ENCODE measurements around the gene LNPK. TPM values are rescaled to one million over a fixed set of nuclear protein-coding genes. Genes with fewer than 3 reads are reported as not detected.
A peak's percentile ranks its signal among the peaks of the same experiment; 100 is the strongest.
"Not testable (repeated sequence)": the region's sequence is repeated elsewhere in the genome, so short reads cannot be mapped to it uniquely, and the experiment has no call there.

Gene LNPK
- total RNA-seq, 8 experiments from 2014 or later: 12.4 to 51.7 (median 34.9) TPM

- in situ Hi-C loops (cut with MboI; ENCODE audit: low pct_unique_long_range_greater_than_20kb in 2 of 9, low sequenced_read_pairs in 9 of 9, unreplicated experiment in 9 of 9): no loop called here
- WGBS, 10 experiments: 12 to 100% (median 28%) methylated on average over 1 to 12 of the region's 14 CpGs
- peak; percentile 5 to 50 (median 41) for ATAC-seq (replicated peaks in 6 of 8)
Observed at GRCh38 chr2:176002688-176003210, 682 bp upstream of the LNPK start.

GRCh38 chr2:176001281-176001915 is 669 bp downstream of the LNPK start:
- peak; percentile 37 to 48 (median 44) for ATAC-seq (replicated peaks in 6 of 8)
- H3K4me3 ChIP-seq: peak overlapping the region; percentile 60 to 97 (median 80)
- WGBS, 10 experiments: 0 to 4% (median 0%) methylated on average over 2 to 15 of the region's 21 CpGs; no CpG with 5 or more reads in 2 of the 10 experiments
- H3K27ac ChIP-seq: peak overlapping the region; percentile 83 to 90
- in situ Hi-C loops (cut with MboI; ENCODE audit: low pct_unique_long_range_greater_than_20kb in 2 of 9, low sequenced_read_pairs in 9 of 9, unreplicated experiment in 9 of 9): no loop called here
- peaks cover 3 to 24% of the 10 kb centered on the region in 2 donors for H3K4me1 ChIP-seq (replicated peaks in 1 of 2)

More at GRCh38 chr2:176002688-176003210, 682 bp upstream of the LNPK start:
- peaks cover 3 to 24% of the 10 kb centered on the region in 2 donors for H3K4me1 ChIP-seq (replicated peaks in 1 of 2)
- H3K4me3 ChIP-seq: peak overlapping the region; percentile 60 to 97 (median 80)
- H3K27ac ChIP-seq: peak overlapping the region; percentile 18 to 90

- no peak overlapping the region for H3K27ac ChIP-seq
- no peak for ATAC-seq (replicated peaks in 6 of 8)
- in situ Hi-C loops (cut with MboI; ENCODE audit: low pct_unique_long_range_greater_than_20kb in 2 of 9, low sequenced_read_pairs in 9 of 9, unreplicated experiment in 9 of 9): no loop called here
- peaks cover 3 to 24% of the 10 kb centered on the region in 2 donors for H3K4me1 ChIP-seq (replicated peaks in 1 of 2)
- WGBS, 10 experiments: 47 to 100% (median 86%) methylated on average over 1 to 2 of the region's 2 CpGs; no CpG with 5 or more reads in 3 of the 10 experiments
- H3K4me3 ChIP-seq: no peak overlapping the region
Observed at GRCh38 chr2:175999283-175999819, 2.7 kb downstream of the LNPK start.

GRCh38 chr2:175990099-175990498 is 12.0 kb downstream of the LNPK start:
- no peak overlapping the region for H3K4me3 ChIP-seq
- no peak for ATAC-seq (replicated peaks in 6 of 8)
- no peak overlapping the region for H3K27ac ChIP-seq
- H3K4me1 ChIP-seq (replicated peaks in 1 of 2): no peaks in the 10 kb centered on the region
- in situ Hi-C loops (cut with MboI; ENCODE audit: low pct_unique_long_range_greater_than_20kb in 2 of 9, low sequenced_read_pairs in 9 of 9, unreplicated experiment in 9 of 9): no loop called here
- 100% methylated on average over 1 to 2 of the region's 2 CpGs; no CpG with 5 or more reads in 6 of the 10 experiments for WGBS, 10 experiments

- in situ Hi-C loops (cut with MboI; ENCODE audit: low pct_unique_long_range_greater_than_20kb in 2 of 9, low sequenced_read_pairs in 9 of 9, unreplicated experiment in 9 of 9); H3K27ac ChIP-seq; H3K4me1 ChIP-seq (replicated peaks in 1 of 2); H3K4me3 ChIP-seq; ATAC-seq (replicated peaks in 6 of 8): not testable (repeated sequence)
- 100% methylated on average over 1 of the region's 4 CpGs; no CpG with 5 or more reads in 9 of the 10 experiments for WGBS, 10 experiments
Observed at GRCh38 chr2:175987126-175987525, 14.9 kb downstream of the LNPK start.

GRCh38 chr2:175984846-175985245 is 17.2 kb downstream of the LNPK start:
- ATAC-seq (replicated peaks in 6 of 8): no peak
- Histone ChIP-seq H3K4me1 (replicated peaks in 1 of 2) (peaks cover 0 to 7% of the 10 kb centered on the region in 2 donors), H3K4me3 (no peak overlapping the region), H3K27ac (no peak overlapping the region)
- WGBS, 10 experiments: 55 to 100% (median 93%) methylated on average over 1 to 2 of the region's 2 CpGs; no CpG with 5 or more reads in 1 of the 10 experiments
- in situ Hi-C loops (cut with MboI; ENCODE audit: low pct_unique_long_range_greater_than_20kb in 2 of 9, low sequenced_read_pairs in 9 of 9, unreplicated experiment in 9 of 9): no loop called here

- H3K27ac ChIP-seq: no peak overlapping the region
- peaks cover 0 to 7% of the 10 kb centered on the region in 2 donors for H3K4me1 ChIP-seq (replicated peaks in 1 of 2)
- 50 to 100% (median 83%) methylated on average over 1 of the region's 1 CpG; no CpG with 5 or more reads in 1 of the 10 experiments for WGBS, 10 experiments
- no peak for ATAC-seq (replicated peaks in 6 of 8)
- no peak overlapping the region for H3K4me3 ChIP-seq
- in situ Hi-C loops (cut with MboI; ENCODE audit: low pct_unique_long_range_greater_than_20kb in 2 of 9, low sequenced_read_pairs in 9 of 9, unreplicated experiment in 9 of 9): no loop called here
Observed at GRCh38 chr2:175981551-175981950, 20.5 kb downstream of the LNPK start.

GRCh38 chr2:175976391-175977157 is 25.5 kb downstream of the LNPK start:
- Histone ChIP-seq H3K4me3 (no peak overlapping the region), H3K27ac (no peak overlapping the region), H3K4me1 (replicated peaks in 1 of 2) (no peaks in the 10 kb centered on the region)
- peak in 2 of 8 experiments; percentile 26 to 62 for ATAC-seq (replicated peaks in 6 of 8)
- 66 to 100% (median 93%) methylated on average over 1 to 2 of the region's 2 CpGs; no CpG with 5 or more reads in 2 of the 10 experiments for WGBS, 10 experiments
- in situ Hi-C loops (cut with MboI; ENCODE audit: low pct_unique_long_range_greater_than_20kb in 2 of 9, low sequenced_read_pairs in 9 of 9, unreplicated experiment in 9 of 9): no loop called here

GRCh38 chr2:175973373-175973772 is 28.7 kb downstream of the LNPK start:
- Histone ChIP-seq H3K27ac (no peak overlapping the region), H3K4me1 (replicated peaks in 1 of 2) (no peaks in the 10 kb centered on the region), H3K4me3 (no peak overlapping the region)
- in situ Hi-C loops (cut with MboI; ENCODE audit: low pct_unique_long_range_greater_than_20kb in 2 of 9, low sequenced_read_pairs in 9 of 9, unreplicated experiment in 9 of 9): no loop called here
- ATAC-seq (replicated peaks in 6 of 8): no peak
- 50 to 100% (median 95%) methylated on average over 1 of the region's 1 CpG; no CpG with 5 or more reads in 2 of the 10 experiments for WGBS, 10 experiments

- no peak overlapping the region for H3K4me3 ChIP-seq
- no peak overlapping the region for H3K27ac ChIP-seq
- ATAC-seq (replicated peaks in 6 of 8): no peak
- WGBS, 10 experiments: 92 to 100% (median 99%) methylated on average over 1 to 3 of the region's 3 CpGs
- no peaks in the 10 kb centered on the region for H3K4me1 ChIP-seq (replicated peaks in 1 of 2)
- in situ Hi-C loops (cut with MboI; ENCODE audit: low pct_unique_long_range_greater_than_20kb in 2 of 9, low sequenced_read_pairs in 9 of 9, unreplicated experiment in 9 of 9): no loop called here
Observed at GRCh38 chr2:175966839-175967238, 35.2 kb downstream of the LNPK start.

GRCh38 chr2:175965773-175966172 is 36.3 kb downstream of the LNPK start:
- in situ Hi-C loops (cut with MboI; ENCODE audit: low pct_unique_long_range_greater_than_20kb in 2 of 9, low sequenced_read_pairs in 9 of 9, unreplicated experiment in 9 of 9): no loop called here
- Histone ChIP-seq H3K4me3 (no peak overlapping the region), H3K27ac (no peak overlapping the region), H3K4me1 (replicated peaks in 1 of 2) (no peaks in the 10 kb centered on the region)
- ATAC-seq (replicated peaks in 6 of 8): no peak
- WGBS, 10 experiments: 83 to 100% (median 100%) methylated on average over 1 to 3 of the region's 3 CpGs; no CpG with 5 or more reads in 1 of the 10 experiments

- WGBS, 10 experiments: 85 to 100% (median 99%) methylated on average over 1 to 4 of the region's 4 CpGs
- Histone ChIP-seq H3K4me1 (replicated peaks in 1 of 2) (no peaks in the 10 kb centered on the region), H3K27ac (no peak overlapping the region), H3K4me3 (no peak overlapping the region)
- in situ Hi-C loops (cut with MboI; ENCODE audit: low pct_unique_long_range_greater_than_20kb in 2 of 9, low sequenced_read_pairs in 9 of 9, unreplicated experiment in 9 of 9): no loop called here
- no peak for ATAC-seq (replicated peaks in 6 of 8)
Observed at GRCh38 chr2:175964195-175964594, 37.9 kb downstream of the LNPK start.

GRCh38 chr2:175963171-175963570 is 38.9 kb downstream of the LNPK start:
- H3K4me1 ChIP-seq (replicated peaks in 1 of 2); H3K27ac ChIP-seq; in situ Hi-C loops (cut with MboI; ENCODE audit: low pct_unique_long_range_greater_than_20kb in 2 of 9, low sequenced_read_pairs in 9 of 9, unreplicated experiment in 9 of 9); ATAC-seq (replicated peaks in 6 of 8); H3K4me3 ChIP-seq: not testable (repeated sequence)
- WGBS, 10 experiments: 100% methylated on average over 1 of the region's 2 CpGs; no CpG with 5 or more reads in 8 of the 10 experiments
